DOHH2 (cell line): ENCODE results near the gene OOSP1.

Source experiments
- CTCF ChIP-seq: fragments of 200-600 bp; sonication (generic); IDR thresholded peaks from one replicate; pipeline ENCODE4 v1.5.1; 2014; ENCODE audit warnings: antibody characterized with exemption, mild to moderate bottlenecking, low read depth, low read length; ENCODE audit not compliant: poor library complexity, severe bottlenecking
- EZH2phosphoT487 ChIP-seq: fragments of 200-600 bp; sonication (generic); IDR thresholded peaks from 2 replicates; pipeline ENCODE4 v1.6.1; 2017; ENCODE audit warnings: borderline replicate concordance, mild to moderate bottlenecking, antibody characterized with exemption, low read length, moderate library complexity, mixed read lengths

DNA sequence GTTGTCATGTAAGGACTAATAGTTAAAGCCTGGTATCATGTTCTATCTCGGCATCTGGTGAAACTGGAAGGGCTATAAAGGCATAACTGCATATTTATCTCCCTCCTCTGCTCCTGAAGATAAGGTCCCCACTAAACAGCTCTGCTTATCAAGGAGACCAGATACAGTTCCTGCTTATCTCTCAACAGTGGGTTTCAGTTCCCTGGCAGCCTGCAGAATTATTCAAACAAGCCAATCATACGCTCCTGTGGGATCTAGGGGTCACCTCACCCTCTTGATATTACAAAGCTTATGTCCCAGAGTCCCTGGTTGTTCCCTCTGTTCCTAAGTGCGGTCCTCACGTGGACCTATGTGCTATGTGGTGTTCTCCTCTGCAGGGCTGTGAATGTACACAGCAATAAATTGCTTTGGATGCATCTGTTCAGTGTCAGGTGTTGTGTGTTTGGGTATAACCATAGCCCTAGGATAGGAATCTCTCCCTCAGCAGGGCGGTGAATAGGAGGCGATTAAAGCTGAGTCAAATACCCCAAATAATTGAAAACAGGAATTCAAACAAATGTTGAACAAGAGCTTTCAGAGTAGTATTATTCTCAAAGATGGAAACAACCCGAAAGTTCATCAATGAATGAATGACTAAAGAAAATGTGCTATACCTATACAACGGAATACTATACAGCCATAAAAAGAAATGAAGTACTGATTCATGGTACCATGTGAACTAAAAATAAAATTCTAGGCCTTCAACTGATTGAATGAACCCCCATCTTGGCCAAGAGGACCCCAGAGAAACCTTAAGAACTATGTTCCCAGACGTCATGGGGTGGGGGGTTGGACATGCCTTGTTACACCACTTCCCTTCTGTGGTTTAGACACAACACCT, 22.5 kb downstream of the OOSP1 start:
- TF ChIP-seq CTCF (no peak), EZH2phosphoT487 (no peak)
